HG03045 (cell line): ENCODE results near the gene KIAA1755.
"Not testable (repeated sequence)": the region's sequence is repeated elsewhere in the genome, so short reads cannot be mapped to it uniquely, and the experiment has no call there.

ENCODE experiments used
- ATAC-seq: cut with Tn5 transposase; IDR thresholded peaks from one replicate; pipeline ENCODE4 v1.9.1; 2021; ENCODE audit warnings: mild to moderate bottlenecking, moderate library complexity; ENCODE audit not compliant: unreplicated experiment

The KIAA1755 gene

GRCh38 chr20:38267296-38267695 is 6.8 kb upstream of the KIAA1755 start:
- no peak for ATAC-seq

DNA sequence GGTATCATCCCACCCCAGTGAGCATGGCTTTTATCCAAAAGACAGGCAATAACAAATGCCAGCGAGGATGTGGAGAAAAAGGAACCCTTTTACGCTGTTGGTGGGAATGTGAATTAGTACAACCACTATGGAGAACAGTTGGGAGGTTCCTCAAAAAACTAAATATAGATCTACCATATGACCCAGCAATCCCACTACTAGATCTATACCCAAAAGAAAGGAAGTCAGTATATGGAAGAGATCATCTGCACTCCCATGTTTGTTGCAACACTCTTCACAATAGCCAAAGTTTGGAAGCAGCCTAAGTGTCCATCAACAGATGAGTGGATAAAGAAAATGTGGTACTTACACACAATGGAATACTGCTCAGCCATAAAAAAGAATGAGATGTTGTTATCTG is 5.9 kb upstream of the KIAA1755 start:
- ATAC-seq, result no peak

- ATAC-seq, result no peak
Measured at GRCh38 chr20:38262931-38263330, 2.4 kb upstream of the KIAA1755 start.

GRCh38 chr20:38261054-38261390 is 487 bp upstream of the KIAA1755 start:
- ATAC-seq, result no peak

- no peak for ATAC-seq
Measured at GRCh38 chr20:38260025-38260377, 534 bp downstream of the KIAA1755 start.

- ATAC-seq, result no peak
Measured at GRCh38 chr20:38258545-38259215, 1.9 kb downstream of the KIAA1755 start.

DNA sequence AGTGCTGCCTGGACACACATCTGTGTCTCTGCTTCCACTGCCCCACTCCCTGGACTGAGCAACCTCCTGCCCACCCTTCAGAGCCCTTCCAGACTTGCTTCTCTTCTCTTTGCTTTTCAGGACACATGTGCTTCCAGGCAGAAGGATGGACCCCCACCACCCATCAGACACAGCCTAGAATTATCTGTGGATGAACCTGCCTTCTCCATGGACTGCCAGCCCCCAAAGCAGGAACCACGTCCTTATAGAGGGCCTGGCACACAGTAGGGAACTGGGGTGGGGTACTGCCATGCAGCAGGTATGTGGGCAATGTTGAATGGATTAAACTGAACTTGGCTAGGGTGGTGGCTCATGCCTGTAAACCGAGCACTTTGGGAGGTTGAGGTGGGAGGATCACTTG is 3.6 kb downstream of the KIAA1755 start:
- ATAC-seq, result no peak

DNA sequence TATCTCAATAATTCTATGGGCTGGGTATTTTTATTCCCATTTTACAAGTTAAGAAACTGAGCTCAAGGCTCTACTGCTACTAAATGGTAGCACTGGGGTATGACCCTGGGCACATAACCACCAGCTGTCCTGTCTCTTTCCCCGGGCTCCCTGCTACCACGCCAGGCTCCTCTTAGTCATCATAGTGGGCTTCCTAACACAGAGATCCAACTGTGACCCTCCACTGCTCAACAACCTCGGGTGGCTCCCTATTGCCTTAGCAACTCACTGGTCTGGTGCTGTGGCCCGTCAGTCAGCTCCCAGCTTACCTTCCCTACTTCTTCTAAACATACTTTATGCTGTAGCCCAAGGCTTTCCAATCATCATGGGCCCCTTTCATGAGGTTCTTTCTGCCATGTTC is 4.5 kb downstream of the KIAA1755 start:
- ATAC-seq, result no peak

- ATAC-seq, result no peak
Measured at GRCh38 chr20:38255393-38255792, 5.1 kb downstream of the KIAA1755 start.

DNA sequence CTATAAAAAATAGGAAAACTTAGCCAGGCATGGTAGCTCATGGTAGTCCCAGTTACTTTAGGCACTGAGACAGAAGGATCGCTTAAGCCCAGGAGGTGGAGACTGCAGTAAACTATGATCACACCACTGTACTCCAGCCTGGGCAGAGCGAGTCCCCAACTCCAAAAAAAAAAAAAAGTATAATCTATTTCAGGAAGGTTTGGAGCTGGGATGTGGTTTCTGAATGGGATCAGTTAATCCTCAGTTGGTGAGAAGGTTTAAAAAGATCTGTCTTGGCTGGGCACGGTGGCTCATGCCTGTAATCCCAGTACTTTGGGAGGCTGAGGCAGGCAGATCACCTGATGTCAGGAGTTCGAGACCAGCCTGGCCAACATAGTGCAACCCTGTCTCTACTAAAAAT is 5.9 kb downstream of the KIAA1755 start:
- not testable (repeated sequence) for ATAC-seq

DNA sequence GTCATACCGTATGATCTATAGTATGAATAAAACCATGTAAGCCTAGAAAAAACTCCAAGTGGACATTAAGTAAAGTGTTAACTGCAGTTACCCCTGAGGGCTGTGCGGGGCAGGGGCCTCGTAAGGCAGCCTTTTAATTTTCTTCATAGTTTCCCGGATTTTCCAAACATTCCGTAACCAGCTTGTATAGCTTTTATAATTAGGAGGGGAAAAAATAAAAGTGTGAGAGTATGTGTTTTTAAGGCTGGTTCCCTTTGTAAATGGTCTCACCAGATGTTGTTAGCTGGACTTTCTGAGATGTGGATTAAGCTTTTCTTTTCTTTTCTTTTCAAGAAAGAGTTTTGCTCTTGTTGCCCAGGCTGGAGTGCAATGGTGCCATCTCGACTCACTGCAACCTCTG is 7.0 kb downstream of the KIAA1755 start:
- ATAC-seq, result no peak

- no peak for ATAC-seq
Measured at GRCh38 chr20:38252292-38253288, 7.9 kb downstream of the KIAA1755 start.

DNA sequence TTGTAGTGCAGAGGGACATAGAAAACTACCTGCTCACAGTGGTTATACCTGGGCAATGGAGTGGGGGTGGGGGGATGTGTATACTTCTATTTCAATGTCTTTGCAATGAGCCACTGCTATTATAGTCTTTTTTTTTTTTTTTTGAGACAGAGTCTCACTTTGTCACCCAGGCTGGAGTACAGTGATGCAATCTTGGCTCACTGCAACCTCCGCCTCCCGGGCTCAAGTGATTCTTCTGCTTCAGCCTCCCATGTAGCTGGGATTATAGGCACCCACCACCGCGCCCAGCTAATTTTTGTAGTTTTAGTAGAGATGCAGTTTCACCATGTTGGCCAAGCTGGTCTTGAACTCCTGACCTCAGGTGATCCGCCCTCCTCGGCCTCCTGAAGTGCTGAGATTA is 9.1 kb downstream of the KIAA1755 start:
- not testable (repeated sequence) for ATAC-seq

DNA sequence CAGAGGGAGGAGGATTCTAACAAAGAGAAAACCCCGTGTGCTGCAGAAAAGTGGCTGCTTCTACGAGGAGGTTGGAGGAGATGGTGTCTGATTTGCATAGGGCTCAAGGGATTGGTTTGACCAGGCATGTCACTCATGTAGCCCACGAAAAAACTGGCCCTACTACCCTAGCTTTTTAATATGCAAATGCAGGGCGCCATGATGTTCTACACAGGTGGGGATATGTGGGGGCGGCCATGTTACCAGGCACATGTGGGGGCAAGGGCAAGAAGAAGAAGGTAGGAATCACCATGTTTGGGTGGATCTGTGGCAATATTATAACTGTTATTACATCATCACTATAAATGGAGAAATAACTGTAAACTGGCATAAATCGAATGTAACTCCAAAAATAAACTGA is 9.9 kb downstream of the KIAA1755 start:
- ATAC-seq, result no peak

- ATAC-seq, result no peak
Measured at GRCh38 chr20:38249536-38250310, 10.8 kb downstream of the KIAA1755 start.

DNA sequence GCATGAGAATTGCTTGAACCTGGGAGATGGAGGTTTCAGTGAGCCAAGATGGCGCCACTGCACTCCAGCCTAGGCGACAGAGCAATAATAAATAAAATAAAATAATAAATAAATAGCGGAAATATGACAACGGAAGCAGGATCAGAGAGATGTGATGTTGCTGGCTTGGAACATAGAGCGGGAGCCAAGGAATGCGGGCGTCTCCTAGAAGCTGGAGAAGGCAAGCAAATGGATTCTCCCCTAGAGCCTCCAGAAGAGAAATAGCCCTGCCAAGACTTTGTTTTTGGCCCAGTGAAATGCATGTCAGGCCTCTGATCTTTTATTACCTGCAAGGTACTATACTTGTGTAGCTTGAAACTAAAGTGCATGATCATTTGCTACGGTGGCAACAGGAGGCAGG is 12.4 kb downstream of the KIAA1755 start:
- no peak for ATAC-seq

DNA sequence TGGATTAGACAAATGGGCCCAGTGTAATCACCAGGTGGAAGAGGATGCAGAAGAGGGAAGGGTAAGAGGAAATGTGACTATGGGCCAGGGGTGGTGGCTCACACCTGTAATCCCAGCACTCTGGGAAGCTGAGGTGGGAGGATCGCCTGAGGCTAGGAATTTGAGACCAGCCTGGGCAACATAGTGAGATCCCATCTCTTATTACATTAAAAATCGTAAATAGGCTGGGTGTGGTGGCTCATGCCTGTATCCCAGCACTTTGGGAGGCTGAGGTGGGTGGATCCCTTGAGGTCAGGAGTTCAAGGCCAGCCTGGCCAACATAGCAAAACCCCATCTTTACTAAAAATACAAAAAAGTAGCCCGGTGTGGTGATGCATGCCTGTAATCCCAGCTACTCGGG is 12.8 kb downstream of the KIAA1755 start:
- not testable (repeated sequence) for ATAC-seq

GRCh38 chr20:38247166-38247509 is 13.4 kb downstream of the KIAA1755 start:
- ATAC-seq, result no peak

GRCh38 chr20:38246357-38247165 is 14.0 kb downstream of the KIAA1755 start:
- ATAC-seq, result no peak

GRCh38 chr20:38245753-38246152 is 14.8 kb downstream of the KIAA1755 start:
- no peak for ATAC-seq

- no peak for ATAC-seq
Measured at GRCh38 chr20:38243709-38244020, 16.9 kb downstream of the KIAA1755 start.
